Inflammatory macrophage treated with lipopolysaccharide for 4 hours (primary cell): Measurements from ENCODE around the gene ARHGAP22.
"Not testable (repeated sequence)": the region's sequence is repeated elsewhere in the genome, so short reads cannot be mapped to it uniquely, and the experiment has no call there.

Source experiments
- DNase-seq: peaks from one replicate; pipeline ENCODE4 v3.0.0-alpha.2; 2020

Gene ARHGAP22, protein sequence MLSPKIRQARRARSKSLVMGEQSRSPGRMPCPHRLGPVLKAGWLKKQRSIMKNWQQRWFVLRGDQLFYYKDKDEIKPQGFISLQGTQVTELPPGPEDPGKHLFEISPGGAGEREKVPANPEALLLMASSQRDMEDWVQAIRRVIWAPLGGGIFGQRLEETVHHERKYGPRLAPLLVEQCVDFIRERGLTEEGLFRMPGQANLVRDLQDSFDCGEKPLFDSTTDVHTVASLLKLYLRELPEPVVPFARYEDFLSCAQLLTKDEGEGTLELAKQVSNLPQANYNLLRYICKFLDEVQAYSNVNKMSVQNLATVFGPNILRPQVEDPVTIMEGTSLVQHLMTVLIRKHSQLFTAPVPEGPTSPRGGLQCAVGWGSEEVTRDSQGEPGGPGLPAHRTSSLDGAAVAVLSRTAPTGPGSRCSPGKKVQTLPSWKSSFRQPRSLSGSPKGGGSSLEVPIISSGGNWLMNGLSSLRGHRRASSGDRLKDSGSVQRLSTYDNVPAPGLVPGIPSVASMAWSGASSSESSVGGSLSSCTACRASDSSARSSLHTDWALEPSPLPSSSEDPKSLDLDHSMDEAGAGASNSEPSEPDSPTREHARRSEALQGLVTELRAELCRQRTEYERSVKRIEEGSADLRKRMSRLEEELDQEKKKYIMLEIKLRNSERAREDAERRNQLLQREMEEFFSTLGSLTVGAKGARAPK

DNA sequence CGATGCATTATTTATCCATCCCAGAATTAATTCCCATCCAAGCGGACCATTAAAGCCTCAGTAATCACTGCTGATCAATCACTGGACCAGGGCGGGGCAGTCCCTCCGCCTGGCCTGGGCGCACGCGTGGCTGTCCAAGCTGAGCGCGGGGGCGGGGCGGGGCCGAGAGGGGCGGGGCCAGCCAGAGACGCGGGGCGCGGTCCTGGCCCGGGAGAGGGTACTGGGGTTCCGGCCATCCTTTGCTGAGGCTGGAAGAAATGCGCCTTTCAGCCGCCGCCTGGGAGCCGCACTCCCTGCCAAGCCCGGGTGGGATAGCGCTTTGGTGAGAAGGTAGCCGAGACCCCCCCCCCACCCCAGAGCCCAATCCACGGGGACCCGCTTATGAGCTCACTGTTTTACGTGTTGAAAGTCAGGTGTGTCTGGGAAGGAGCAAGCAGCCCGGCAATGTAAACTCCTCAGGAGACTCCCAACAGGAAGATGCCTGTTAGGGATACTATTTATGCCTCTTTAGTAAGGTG is at the start of gene ARHGAP22:
TSS of gene ARHGAP22 (minus strand) at position 83 of the 518 bp plus-strand sequence. CDS start 277 bp downstream, outside the sequence.
- peak; percentile 61 for DNase-seq

DNA sequence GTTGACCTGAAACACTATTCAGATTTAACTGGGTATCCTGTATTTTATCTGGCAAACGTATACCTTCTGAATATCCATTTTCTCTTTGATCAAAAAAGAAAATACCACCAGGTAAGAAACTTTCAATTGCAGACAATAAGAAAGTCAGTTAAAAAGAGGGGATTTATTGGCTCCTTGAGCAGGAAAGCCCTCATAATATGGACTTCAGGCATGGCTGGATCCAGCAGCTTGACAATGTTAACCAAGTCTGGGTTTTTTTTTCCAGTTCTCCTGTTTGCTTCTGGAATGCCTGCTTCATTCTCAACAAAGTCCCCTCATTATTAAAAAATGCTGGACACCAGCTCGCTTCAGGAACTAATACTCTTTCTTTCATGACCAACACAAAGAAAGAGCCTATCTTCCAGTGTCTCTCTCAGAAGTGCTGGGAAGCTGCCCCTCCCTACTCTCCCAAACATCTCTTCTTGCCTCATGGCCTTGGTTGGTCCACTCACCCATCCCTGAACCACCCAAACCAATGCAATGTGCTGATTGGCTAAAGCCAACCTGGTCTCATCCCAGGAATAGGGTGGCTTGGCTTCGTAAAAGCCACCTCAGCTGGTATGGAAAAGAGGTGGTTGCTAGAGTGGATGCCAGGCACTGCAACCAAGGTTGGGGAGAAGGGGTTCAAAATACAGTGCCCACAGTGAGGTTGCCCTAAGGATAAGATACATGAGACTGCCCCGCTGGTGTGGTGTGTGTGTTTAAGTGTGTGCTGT is 49.2 kb upstream of the ARHGAP22 start:
- no peak for DNase-seq

DNA sequence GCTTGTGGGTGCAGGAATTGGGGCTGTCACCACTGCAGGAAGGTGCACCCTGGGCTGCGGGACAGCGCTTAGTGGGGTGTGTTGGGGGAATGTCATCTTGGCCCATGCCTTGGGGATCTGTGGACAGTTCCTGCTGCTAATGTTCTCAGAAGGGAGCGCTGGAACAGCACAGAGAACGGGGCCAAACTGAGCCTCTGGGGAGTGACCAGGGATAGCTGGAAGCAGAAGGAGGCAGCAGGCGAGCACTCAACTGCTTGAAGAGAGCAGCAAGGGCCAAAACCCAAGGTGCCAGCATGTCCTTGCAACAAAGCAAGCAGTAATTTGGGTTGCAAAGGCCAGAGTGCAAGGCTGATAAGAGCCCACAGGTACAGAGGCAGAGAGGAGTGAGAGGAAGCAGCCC is 48.5 kb upstream of the ARHGAP22 start:
- no peak for DNase-seq

DNA sequence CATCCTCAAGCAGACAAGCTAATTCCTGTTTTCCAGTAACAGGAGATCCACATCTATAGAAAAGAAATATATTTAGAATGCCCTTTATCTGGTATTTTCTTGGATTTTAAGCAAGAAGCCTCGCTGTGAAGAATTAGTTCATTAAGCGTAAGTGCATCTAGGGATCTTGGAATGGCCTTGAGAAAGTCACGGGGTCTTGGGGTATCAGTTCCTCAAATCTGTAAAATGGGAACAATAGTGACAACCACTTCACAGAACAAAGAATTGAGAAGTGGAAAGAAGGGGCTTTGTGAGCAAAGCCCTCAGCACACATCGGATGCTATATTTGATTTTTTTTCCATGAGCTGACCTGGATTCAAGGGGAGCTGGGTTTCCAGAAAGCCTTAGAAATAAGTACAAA is 47.5 kb upstream of the ARHGAP22 start:
- peak; percentile 66 for DNase-seq

DNA sequence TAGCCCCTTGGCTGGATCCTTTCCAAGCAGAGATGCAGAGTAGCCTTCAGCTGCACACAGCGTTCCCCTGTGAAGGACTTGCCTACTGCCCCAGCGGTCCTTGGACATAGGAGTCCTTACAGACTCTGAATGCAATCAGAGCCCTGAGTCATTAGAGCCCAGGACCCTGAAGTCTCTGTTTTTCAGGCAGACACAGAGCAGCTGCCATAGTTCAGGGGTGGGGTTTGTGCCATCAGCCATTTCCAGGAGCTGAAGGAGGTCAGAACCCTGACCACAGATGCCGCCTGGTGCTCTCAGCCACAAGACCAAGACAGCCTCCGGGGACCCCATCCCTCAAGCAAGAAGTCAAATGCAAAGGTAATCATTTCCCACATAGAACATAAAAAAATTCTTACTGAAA is 47.0 kb upstream of the ARHGAP22 start:
- DNase-seq: no peak

DNA sequence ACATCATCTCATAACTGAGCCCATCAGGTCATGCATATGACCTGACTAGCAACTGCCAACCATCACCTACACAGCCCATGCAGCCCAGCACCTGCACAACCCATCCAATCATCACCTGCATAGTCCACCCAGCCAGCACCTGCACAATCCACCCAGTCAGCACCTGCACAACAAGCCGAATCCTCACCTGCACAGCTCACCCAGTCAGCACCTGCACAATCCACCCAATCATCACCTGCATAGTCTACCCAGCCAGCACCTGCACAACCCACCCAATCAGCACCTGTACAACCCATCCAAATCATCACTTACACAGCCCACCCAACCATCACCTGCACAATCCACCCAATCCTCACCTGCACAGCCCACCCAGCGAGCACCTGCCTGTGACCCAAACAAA is 46.4 kb upstream of the ARHGAP22 start:
- no peak for DNase-seq

DNA sequence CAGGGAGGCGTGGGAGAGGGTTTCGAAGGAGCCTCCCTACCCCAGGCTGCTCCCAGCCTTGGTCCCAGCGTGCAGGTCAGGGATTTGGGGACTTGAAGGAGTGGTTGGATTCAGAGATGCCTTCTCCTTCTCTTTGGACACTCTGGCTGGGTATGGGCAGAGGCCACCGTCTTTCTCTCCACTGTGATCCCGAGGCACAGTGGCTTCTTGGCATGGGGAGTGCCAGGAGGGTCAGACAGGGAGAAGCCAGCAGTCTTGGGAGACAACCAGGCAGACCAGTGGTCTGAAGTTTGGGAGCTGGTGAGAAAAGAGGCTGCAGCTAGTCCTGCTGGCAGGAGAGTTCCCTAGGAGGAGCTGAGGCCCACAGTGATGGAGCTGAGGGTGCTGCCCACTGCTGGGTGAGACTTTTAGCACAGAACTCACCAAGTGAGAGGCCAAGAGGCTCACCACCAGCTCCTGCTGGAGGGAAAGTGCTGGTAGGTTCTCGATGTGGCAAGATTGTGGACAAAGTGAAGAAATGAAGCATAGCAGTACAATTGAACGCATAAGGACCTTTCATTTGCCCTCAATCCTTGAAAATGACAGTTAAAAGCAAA is 44.6 kb upstream of the ARHGAP22 start:
- peak; percentile 20 for DNase-seq

DNA sequence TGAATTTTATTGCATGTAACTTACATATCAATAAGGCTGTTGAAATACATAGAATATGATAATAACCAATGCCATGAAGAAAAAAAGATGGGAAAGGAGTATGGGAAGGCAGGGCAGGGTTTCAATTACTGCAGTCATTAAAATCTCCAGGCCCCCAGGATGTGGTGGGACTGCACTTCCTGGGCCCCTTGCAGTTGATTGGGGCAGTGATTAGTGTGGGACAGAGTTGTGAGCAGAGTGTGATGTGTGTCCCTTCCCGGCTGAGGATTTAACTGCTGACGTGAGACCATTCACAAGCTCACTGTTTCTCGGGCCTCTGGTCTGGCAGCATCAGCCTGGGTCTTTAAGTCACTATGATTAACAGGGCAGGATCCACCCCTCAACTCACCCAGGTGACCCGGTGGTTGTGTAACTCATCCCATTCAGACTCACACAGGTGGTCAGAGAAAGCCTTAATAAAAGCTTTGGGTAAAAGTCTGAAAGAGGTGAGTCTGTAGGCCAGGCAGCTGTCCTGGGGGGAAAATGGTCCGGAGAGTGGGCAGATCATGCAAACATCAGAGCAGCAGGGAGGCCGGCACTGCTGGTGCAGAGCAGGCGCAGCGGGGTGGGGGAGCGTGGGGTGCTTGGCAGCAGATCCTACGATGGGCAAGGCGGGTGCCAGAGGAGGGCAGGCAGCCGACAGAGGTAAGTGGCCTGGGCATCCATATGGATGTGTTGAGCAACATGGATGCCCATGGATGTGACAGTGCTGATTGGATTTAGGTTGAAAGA is 43.5 kb upstream of the ARHGAP22 start:
- DNase-seq: no peak

DNA sequence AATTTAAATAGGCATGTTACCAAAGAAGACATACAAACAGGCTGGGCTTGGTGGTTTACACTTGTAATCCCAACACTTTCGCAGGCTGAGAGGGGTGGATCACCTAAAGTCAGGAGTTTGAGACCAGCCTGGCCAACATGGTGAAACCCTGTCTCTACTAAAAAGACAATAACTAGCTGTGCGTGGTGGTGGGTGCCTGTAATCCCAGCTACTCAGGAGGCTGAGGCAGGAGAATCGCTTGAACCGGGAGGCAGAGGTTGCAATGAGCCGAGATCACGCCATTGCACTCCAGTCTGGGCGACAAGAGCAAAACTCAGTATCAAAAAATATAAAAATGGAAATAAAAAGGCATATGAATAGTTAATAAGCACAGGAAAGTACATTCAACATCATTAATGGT is 42.2 kb upstream of the ARHGAP22 start:
- DNase-seq: not testable (repeated sequence)

DNA sequence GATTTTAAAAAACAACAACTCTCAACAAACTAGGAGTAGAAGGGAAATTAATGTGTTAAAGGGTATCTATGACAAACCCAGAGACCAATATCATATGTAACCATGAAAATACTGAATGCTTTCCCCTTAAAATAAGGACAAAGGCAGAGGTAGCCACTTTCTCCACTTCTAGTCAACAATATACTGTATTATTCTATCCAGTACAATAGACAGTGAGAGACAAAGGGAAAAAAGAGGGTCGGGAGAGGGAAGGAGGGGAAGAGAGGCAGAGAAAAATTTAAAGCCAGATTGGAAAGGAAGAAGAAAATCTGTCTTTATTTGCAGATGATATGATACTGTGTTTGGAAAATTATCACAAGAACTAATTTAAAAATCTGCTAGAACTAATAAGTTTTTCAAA is 40.7 kb upstream of the ARHGAP22 start:
- DNase-seq: no peak

DNA sequence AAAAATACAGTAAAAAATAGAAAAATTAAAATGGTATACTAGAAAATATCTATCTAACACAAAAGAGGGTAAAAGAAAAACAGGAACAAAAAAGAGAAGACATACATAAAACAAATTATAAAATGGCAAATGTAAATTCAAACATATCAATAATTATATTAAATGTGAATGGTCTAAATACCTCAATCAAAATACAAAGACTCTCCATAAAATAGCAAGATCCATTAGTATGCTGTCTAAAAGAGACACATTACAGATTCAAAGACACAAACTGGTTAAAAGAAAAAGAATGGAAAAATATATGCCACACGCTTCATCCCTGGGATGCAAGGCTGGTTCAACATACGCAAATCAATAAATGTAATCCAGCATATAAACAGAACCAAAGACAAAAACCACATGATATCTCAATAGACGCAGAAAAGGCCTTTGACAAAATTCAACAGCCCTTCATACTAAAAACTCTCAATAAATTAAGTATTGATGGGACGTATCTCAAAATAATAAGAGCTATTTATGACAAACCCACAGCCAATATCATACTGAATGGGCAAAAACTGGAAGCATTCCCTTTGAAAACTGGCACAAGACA is 36.3 kb upstream of the ARHGAP22 start:
- DNase-seq: not testable (repeated sequence)

DNA sequence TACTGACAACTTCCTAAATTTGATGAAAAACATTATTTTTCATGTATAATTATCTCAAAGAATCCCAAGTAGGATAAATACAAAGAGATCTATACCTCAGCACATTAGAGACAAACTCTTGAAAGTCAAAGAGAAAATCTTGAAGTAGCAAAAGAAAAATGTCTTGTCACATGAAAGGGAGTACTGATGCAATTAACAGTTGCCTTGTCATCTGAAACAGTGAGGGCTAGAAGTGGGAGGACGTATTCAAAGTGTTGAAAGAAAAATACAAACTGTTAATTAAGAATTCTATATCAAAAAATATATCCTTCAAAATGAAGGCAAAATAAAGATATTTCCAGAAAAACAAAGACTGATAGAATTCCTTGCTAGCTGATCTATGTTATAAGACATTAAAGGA is 35.5 kb upstream of the ARHGAP22 start:
- DNase-seq: peak; percentile 86

DNA sequence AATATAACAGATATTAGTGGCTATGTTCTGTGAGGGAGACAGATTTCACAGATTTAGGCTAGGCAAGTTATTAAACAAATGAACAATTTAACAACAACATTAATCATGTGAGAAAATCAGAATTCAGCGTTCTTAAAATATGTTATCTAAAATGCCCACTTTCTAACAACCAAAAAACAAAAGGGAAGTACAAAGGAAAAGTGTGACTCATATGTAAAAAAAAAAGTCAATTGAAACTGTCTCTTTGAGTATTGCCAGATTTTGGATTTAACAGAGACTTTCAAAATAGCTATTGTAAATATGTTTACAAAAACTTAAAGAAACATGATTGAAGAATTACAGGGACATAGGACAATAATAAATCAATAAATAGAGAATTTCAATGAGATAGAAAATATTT is 34.8 kb upstream of the ARHGAP22 start:
- DNase-seq: peak; percentile 87

DNA sequence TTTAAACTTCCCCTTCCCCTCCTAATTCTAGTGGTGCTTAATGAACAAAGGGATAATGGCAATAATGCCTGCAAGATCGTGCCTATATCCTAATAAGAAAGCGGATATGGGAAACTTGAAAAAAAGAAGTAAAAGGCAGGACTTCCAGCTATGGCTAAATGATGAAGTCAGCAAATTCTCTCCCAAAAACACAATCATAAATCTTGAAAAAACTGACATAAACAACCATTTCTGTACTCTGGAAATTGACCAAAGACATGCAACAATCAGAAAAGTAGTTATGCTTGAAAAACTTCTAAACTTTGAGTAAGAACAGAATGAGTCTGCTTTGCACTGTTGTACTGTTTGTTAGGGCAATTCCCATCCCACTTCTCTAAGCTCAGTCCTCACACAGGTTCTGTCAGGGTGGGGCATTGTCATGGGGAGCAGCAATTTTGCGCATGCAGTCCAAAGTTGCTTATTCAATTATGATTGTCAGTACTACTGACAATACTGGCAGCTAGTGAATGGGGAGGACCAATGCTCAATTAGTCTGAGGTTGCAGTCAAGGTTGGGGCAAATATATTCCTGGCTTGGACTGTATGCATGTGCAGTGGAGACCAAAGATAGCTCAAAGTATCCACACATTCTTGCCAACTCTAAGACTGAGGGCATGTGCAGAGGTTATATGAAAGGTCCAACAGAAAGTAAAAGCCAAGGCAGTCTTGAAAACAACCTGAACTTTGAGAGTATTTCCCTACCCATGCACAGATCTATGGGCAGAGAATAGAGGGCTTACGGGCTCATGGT is 34.1 kb upstream of the ARHGAP22 start:
- peak; percentile 35 for DNase-seq

DNA sequence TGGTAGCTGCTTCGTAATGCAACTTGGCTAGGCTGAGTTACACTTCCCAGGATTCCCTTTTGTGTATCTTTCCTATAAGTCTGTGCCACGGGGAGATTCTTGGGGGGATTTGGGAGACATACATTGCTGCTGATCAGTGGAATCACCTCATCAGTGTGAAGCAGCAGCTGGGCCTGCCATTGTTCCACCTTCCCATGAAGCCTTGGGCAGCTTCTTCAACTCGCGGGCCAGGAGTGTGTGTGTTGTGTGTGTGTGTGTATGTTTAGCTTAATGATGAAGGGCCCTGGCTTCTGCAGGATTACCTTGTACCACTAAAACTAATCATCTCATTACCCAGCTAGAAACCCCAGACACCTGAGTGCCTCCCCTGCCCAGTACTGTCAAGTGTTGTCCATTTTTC is 33.3 kb upstream of the ARHGAP22 start:
- DNase-seq: no peak

DNA sequence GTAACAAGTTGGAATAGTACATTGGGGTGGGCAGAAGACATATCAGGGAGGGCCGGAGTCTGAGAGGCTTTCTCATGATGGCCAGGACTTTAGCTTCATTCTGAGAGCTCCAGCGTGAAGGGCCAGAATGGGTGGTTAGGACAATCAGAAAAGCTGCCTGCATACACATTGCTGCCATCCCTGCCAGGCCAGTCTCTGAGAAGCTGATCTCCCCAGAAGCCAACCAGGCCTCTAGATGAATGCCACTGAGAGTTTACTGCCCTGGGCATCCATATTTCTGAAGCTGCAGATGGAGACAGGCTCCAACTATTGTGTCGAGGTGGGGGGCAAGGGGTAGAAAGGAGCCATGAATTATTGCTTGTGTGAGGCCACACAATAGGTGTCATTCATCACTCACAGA is 32.0 kb upstream of the ARHGAP22 start:
- DNase-seq: no peak

DNA sequence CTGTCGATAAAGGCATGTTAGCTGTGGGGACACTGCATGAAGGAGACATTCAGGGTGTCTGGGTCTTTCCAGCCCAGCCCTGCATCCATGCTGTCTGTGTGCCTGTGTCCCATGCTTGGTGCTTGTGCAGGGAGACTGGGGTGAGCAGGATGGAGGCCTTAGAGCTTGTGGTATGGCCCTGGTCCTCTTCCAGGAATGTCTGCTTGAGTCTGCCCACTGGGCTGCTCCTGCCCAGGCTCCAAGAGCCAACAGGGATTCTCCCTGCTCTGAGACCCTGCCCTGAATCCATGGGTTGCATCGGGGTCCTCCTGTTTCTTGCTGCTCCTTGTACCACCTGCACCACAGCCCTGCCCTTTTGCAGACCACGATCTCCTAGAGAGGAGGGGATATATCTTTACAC is 31.4 kb upstream of the ARHGAP22 start:
- DNase-seq: no peak

DNA sequence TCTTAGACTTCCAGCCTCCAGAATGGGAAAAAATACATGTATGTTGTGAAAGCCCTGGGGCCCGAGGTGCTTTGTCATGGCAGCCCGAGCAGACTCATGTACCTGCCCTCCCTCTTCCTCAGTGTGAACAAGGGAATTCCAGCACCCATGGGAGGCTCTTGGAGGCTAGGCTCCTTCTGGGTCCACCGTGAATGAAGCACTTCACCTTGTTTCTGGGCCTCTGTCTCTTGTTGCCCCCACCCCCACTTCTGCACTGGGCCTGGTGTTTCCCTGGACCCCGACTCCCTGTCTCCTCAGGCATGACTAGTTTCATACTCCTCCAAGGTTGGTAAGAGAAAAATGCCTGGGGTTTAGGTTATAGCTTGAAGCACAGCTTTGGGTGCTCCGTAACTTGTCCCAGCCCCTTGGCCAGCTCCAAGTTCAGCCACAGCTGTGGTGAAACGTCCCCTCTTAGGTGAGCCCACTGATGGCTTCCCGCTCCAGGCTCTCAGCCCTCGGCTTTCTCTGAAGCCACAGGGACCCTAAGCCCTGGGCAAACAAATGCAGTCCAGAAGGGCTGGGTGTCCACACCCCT is 30.2 kb upstream of the ARHGAP22 start:
- no peak for DNase-seq

DNA sequence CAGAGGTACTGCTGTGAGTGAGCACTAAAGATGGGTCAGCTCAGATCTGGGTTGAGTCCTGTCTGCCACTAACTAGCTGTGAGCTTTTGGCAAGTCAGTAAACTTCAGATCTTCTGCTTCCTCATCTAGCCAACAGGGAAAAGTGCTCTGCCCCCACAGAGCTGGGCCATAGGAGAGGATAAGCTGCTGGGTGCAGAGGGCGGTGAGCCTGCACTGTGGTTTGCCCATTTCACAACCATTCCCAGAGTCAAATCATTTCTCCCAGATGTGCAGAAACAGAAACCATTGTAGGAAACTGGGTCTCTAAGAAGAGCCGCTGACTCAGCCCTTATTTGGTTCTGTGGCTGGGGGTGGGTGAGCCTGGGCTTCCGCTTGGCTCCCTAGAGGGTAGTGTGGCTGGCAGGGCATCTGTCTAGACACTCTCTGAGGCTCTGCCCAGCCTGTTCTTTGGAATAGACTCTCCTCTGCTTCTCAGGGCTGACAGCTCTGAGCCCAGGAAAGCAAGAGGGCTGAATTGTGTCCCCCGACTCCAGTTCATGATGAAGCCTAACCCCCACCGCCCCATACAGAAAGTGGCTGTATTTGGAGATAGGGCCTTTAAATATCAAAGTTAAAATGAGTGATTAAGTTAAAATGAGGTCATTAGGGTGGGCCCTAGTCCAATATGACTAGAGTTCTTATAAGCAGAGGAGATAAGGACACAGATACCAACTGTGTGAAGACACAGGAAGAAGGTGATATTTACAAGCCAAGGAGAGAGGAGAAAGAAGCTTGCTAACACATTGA is 29.5 kb upstream of the ARHGAP22 start:
- DNase-seq: peak; percentile 96
